DND-41 (cell line): ENCODE data around the gene MFRP.

Experiments
- CTCF ChIP-seq: IDR thresholded peaks from 2 replicates; pipeline ENCODE4 v1.5.1; 2012; ENCODE audit warnings: borderline replicate concordance, low read length, moderate library complexity, mild to moderate bottlenecking; ENCODE audit not compliant: poor library complexity, severe bottlenecking; ENCODE audit errors: extremely low read depth
- EZH2 ChIP-seq: IDR thresholded peaks from 3 replicates; pipeline ENCODE4 v1.6.1; 2012; ENCODE audit warnings: borderline replicate concordance, low read depth, mild to moderate bottlenecking, moderate library complexity, low read length, inconsistent platforms; ENCODE audit not compliant: severe bottlenecking

- TF ChIP-seq CTCF (no peak), EZH2 (no peak)
Observed at GRCh38 chr11:119347940-119348605, 1.6 kb upstream of the MFRP start.
